Type B pancreatic cell (in vitro differentiated cells): ENCODE data around the gene FCHSD1. TPM values are rescaled to one million over a fixed set of nuclear protein-coding genes. Genes with fewer than 3 reads are reported as not detected.
A peak's percentile ranks its signal among the peaks of the same experiment; 100 is the strongest.

Experiments used
- DNase-seq: peaks from one replicate; pipeline ENCODE4 v3.0.0; 2021; ENCODE audit warnings: mixed read lengths; ENCODE audit not compliant: unreplicated experiment; ENCODE audit errors: extremely low spot score
- H3K27ac Mint-ChIP-seq: 2 replicates; pipeline ENCODE4 v1.8.0; 2021; ENCODE audit warnings: mild to moderate bottlenecking, mixed read lengths
- H3K27me3 Mint-ChIP-seq: 2 replicates; pipeline ENCODE4 v1.8.0; 2021; ENCODE audit warnings: mixed read lengths
- H3K36me3 Mint-ChIP-seq: 2 replicates; pipeline ENCODE4 v1.8.0; 2021; ENCODE audit warnings: mixed read lengths
- H3K4me1 Mint-ChIP-seq: one replicate; pipeline ENCODE4 v1.8.0; 2021; ENCODE audit warnings: mixed read lengths; ENCODE audit not compliant: unreplicated experiment
- H3K4me3 Mint-ChIP-seq: 2 replicates; pipeline ENCODE4 v1.8.0; 2021; ENCODE audit warnings: mild to moderate bottlenecking, mixed read lengths
- H3K9me3 Mint-ChIP-seq: 2 replicates; pipeline ENCODE4 v1.8.0; 2021; ENCODE audit warnings: mixed read lengths
- CTCF ChIP-seq: fragments of 200-600 bp; sonication (generic); conservative IDR thresholded peaks from 2 replicates; pipeline ENCODE4 v1.5.0; 2021; ENCODE audit warnings: antibody characterized with exemption, mild to moderate bottlenecking
- total RNA-seq: library from RNA; stranded (reverse); gene quantifications from 2 replicates; pipeline ENCODE4 v1.2.1, GENCODE V29; 2021; ENCODE audit warnings: low replicate concordance

Gene FCHSD1
- total RNA-seq, 1 donor from 2014 or later, result 29.4 TPM

- no peak for TF ChIP-seq CTCF
- Mint-ChIP-seq H3K27ac (no peak overlapping the region), H3K27me3 (peaks cover 80% of the 10 kb centered on the region), H3K9me3 (no peaks in the 10 kb centered on the region), H3K4me3 (peak overlapping the region; percentile 83), H3K36me3 (no peaks in the 10 kb centered on the region), H3K4me1 (peaks cover 9% of the 10 kb centered on the region)
- DNase-seq, result no peak
These were observed 41.9 kb upstream of the FCHSD1 start for GRCh38 chr5:141692919-141693725.

- Mint-ChIP-seq H3K27ac (no peak overlapping the region), H3K4me1 (peaks cover 9% of the 10 kb centered on the region), H3K9me3 (no peaks in the 10 kb centered on the region), H3K27me3 (peaks cover 74% of the 10 kb centered on the region), H3K36me3 (no peaks in the 10 kb centered on the region), H3K4me3 (peak overlapping the region; percentile 83)
- DNase-seq, result no peak
- TF ChIP-seq CTCF, result no peak
These were observed 41.3 kb upstream of the FCHSD1 start for GRCh38 chr5:141692533-141692888.

GRCh38 chr5:141691867-141692532 is 40.8 kb upstream of the FCHSD1 start:
- Mint-ChIP-seq H3K4me1 (peaks cover 9% of the 10 kb centered on the region), H3K4me3 (peak overlapping the region; percentile 83), H3K27me3 (peaks cover 70% of the 10 kb centered on the region), H3K27ac (no peak overlapping the region), H3K36me3 (no peaks in the 10 kb centered on the region), H3K9me3 (no peaks in the 10 kb centered on the region)
- DNase-seq, result peak; percentile 92
- TF ChIP-seq CTCF, result peak; percentile 100

GRCh38 chr5:141691286-141691866 is 40.2 kb upstream of the FCHSD1 start:
- Mint-ChIP-seq H3K4me1 (peaks cover 9% of the 10 kb centered on the region), H3K9me3 (no peaks in the 10 kb centered on the region), H3K4me3 (no peak overlapping the region), H3K27me3 (peaks cover 64% of the 10 kb centered on the region), H3K36me3 (no peaks in the 10 kb centered on the region), H3K27ac (no peak overlapping the region)
- no peak for TF ChIP-seq CTCF
- DNase-seq, result no peak

- Mint-ChIP-seq H3K4me3 (no peak overlapping the region), H3K9me3 (no peaks in the 10 kb centered on the region), H3K27me3 (peaks cover 31% of the 10 kb centered on the region), H3K4me1 (peaks cover 4% of the 10 kb centered on the region), H3K27ac (no peak overlapping the region), H3K36me3 (no peaks in the 10 kb centered on the region)
- DNase-seq, result no peak
- TF ChIP-seq CTCF, result no peak
These were observed 35.6 kb upstream of the FCHSD1 start for GRCh38 chr5:141686648-141687416.
